Naive B cell (primary cell): ENCODE results near the gene AHDC1. TPM values are rescaled to one million over a fixed set of nuclear protein-coding genes. Genes with fewer than 3 reads are reported as not detected.
A peak's percentile ranks its signal among the peaks of the same experiment; 100 is the strongest.

ENCODE experiments used
- ATAC-seq, 2 donors: fragments of 150-1000 bp; cut with Tn5 transposase; 2 replicates each; pipeline ENCODE4 v1.10.0; 2021; ENCODE audit warnings: low read depth in 2 of 2, mild to moderate bottlenecking in 2 of 2, moderate library complexity in 2 of 2
- DNase-seq: peaks from one replicate; pipeline ENCODE4 v3.0.0; 2022
- H3K27ac Mint-ChIP-seq, 6 donors: one replicate each; pipeline ENCODE4 v1.8.0; 2020 to 2022; ENCODE audit warnings: mild to moderate bottlenecking in 6 of 6, mixed read lengths in 6 of 6, moderate library complexity in 5 of 6, inconsistent platforms in 2 of 6
- H3K27me3 Mint-ChIP-seq, 3 donors: one replicate each; pipeline ENCODE4 v1.8.0; 2021 to 2022; ENCODE audit warnings: mixed read lengths in 3 of 3, mild to moderate bottlenecking in 1 of 3
- H3K36me3 Mint-ChIP-seq, 2 donors: one replicate each; pipeline ENCODE4 v1.8.0; 2020 to 2022; ENCODE audit warnings: mixed read lengths in 2 of 2, inconsistent platforms in 1 of 2, mild to moderate bottlenecking in 1 of 2
- H3K4me1 Mint-ChIP-seq, 3 donors: one replicate each; pipeline ENCODE4 v1.8.0; 2020 to 2022; ENCODE audit warnings: mixed read lengths in 3 of 3, inconsistent platforms in 1 of 3, mild to moderate bottlenecking in 1 of 3, moderate library complexity in 1 of 3
- H3K4me3 Mint-ChIP-seq, 8 donors: one replicate each; pipeline ENCODE4 v1.8.0; 2020 to 2022; ENCODE audit warnings: mild to moderate bottlenecking in 8 of 8, mixed read lengths in 8 of 8, moderate library complexity in 8 of 8, inconsistent platforms in 2 of 8
- H3K9me3 Mint-ChIP-seq, 7 donors: one replicate each; pipeline ENCODE4 v1.8.0; 2020 to 2022; ENCODE audit warnings: mixed read lengths in 7 of 7, mild to moderate bottlenecking in 5 of 7, inconsistent platforms in 2 of 7, moderate library complexity in 1 of 7
- polyA plus RNA-seq, 6 donors: library from polyadenylated mRNA; unstranded; fragments of 300-500 nt; fragmentation: Illumina TruSeq; gene quantifications; one replicate each; pipeline ENCODE4 v1.2.3, GENCODE V29; 2021; ENCODE audit warnings: low read depth in 6 of 6

Gene AHDC1
- polyA plus RNA-seq, 6 donors from 2014 or later: 0.15 to 2.3 (median 0.91) TPM

DNA sequence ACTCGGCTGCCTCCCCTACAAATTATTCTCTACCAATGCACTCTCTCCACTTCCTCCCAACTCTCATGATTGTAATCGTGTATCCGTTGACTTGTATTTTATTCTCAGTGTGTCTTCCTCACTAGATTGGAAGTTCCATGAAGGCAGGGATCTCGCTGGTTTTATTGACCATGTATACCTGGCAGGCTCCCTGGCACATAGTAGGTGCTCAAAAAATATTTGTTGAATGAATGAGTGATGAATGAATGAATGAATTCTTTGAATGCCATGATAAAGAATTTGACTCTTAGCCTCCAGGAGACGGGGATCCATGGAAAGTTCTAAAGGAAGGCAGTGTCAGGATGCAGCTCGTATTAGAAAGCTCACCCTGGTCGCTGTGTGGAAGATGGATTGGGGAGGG is 85.1 kb downstream of the AHDC1 start:
- H3K4me1 Mint-ChIP-seq: peaks cover 27 to 41% (median 32%) of the 10 kb centered on the region in 3 donors
- no peaks in the 10 kb centered on the region for H3K36me3 Mint-ChIP-seq
- H3K27ac Mint-ChIP-seq: peak overlapping the region in 1 of 6 donors; percentile 6
- H3K9me3 Mint-ChIP-seq: no peaks in the 10 kb centered on the region
- ATAC-seq (no peak), DNase-seq (no peak)
- H3K4me3 Mint-ChIP-seq: no peak overlapping the region
- peaks cover 0 to 5% (median 0%) of the 10 kb centered on the region in 3 donors for H3K27me3 Mint-ChIP-seq

- Mint-ChIP-seq H3K4me1 (peaks cover 27 to 34% (median 29%) of the 10 kb centered on the region in 3 donors), H3K9me3 (no peaks in the 10 kb centered on the region), H3K36me3 (no peaks in the 10 kb centered on the region), H3K4me3 (no peak overlapping the region), H3K27ac (peak overlapping the region in 1 of 6 donors; percentile 71), H3K27me3 (peaks cover 0 to 5% (median 0%) of the 10 kb centered on the region in 3 donors)
- DNase-seq: no peak
- ATAC-seq: no peak
These were observed 85.8 kb downstream of the AHDC1 start for GRCh38 chr1:27517907-27518718.

GRCh38 chr1:27517301-27517700 is 86.6 kb downstream of the AHDC1 start:
- no peak overlapping the region for H3K27ac Mint-ChIP-seq

GRCh38 chr1:27515626-27516025 is 88.3 kb downstream of the AHDC1 start:
- ATAC-seq: no peak
- H3K27ac Mint-ChIP-seq: peak overlapping the region in 3 of 6 donors; percentile 34 to 84 (median 59)
- peaks cover 4 to 14% (median 6%) of the 10 kb centered on the region in 3 donors for H3K4me1 Mint-ChIP-seq
- no peak overlapping the region for H3K4me3 Mint-ChIP-seq
- DNase-seq: no peak
- no peaks in the 10 kb centered on the region for H3K27me3 Mint-ChIP-seq
- no peaks in the 10 kb centered on the region for H3K36me3 Mint-ChIP-seq
- no peaks in the 10 kb centered on the region for H3K9me3 Mint-ChIP-seq

More at GRCh38 chr1:27517301-27517700, 86.6 kb downstream of the AHDC1 start:
- H3K4me3 Mint-ChIP-seq: no peak overlapping the region
- peaks cover 19 to 26% (median 22%) of the 10 kb centered on the region in 3 donors for H3K4me1 Mint-ChIP-seq
- peaks cover 0 to 5% (median 0%) of the 10 kb centered on the region in 3 donors for H3K27me3 Mint-ChIP-seq
- no peaks in the 10 kb centered on the region for H3K9me3 Mint-ChIP-seq
- no peak for ATAC-seq
- no peak for DNase-seq
- no peaks in the 10 kb centered on the region for H3K36me3 Mint-ChIP-seq

DNA sequence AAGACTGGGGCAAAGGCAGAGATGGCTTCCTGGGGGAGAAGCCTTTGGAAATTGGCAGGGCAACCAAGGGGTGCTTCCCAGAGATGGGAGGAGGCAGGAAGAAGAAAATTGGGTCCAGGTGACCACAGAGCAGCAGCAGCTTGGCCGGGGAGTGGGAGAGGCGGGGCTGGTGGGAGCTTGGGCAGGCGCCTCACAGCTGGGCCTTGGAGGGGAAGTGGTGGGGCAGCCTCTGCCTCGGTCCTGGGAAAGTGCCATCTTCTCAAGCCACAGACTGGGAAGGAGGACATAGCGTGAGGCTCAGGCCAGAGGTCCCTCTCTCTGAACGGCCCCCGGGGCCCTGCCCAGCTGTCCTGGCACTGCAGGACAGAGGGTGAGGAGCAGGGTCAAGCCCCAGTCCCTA is 90.0 kb downstream of the AHDC1 start:
- DNase-seq (no peak), ATAC-seq (no peak)
- Mint-ChIP-seq H3K36me3 (no peaks in the 10 kb centered on the region), H3K27ac (peak overlapping the region in 1 of 6 donors; percentile 78), H3K9me3 (no peaks in the 10 kb centered on the region), H3K27me3 (no peaks in the 10 kb centered on the region), H3K4me1 (peaks cover 2 to 6% (median 4%) of the 10 kb centered on the region in 3 donors), H3K4me3 (no peak overlapping the region)

GRCh38 chr1:27513528-27513927 is 90.4 kb downstream of the AHDC1 start:
- no peaks in the 10 kb centered on the region for H3K27me3 Mint-ChIP-seq
- ATAC-seq: no peak
- no peak for DNase-seq
- peak overlapping the region in 1 of 8 donors; percentile 66 for H3K4me3 Mint-ChIP-seq
- H3K9me3 Mint-ChIP-seq: no peaks in the 10 kb centered on the region
- peak overlapping the region in 1 of 6 donors; percentile 78 for H3K27ac Mint-ChIP-seq
- peaks cover 2 to 4% (median 3%) of the 10 kb centered on the region in 3 donors for H3K4me1 Mint-ChIP-seq
- no peaks in the 10 kb centered on the region for H3K36me3 Mint-ChIP-seq

- peak overlapping the region in 2 of 6 donors; percentile 42 to 70 for H3K27ac Mint-ChIP-seq
- H3K27me3 Mint-ChIP-seq: no peaks in the 10 kb centered on the region
- no peaks in the 10 kb centered on the region for H3K36me3 Mint-ChIP-seq
- ATAC-seq (no peak), DNase-seq (no peak)
- H3K4me1 Mint-ChIP-seq: peaks cover 2 to 10% (median 5%) of the 10 kb centered on the region in 3 donors
- no peak overlapping the region for H3K4me3 Mint-ChIP-seq
- no peaks in the 10 kb centered on the region for H3K9me3 Mint-ChIP-seq
These were observed 94.5 kb downstream of the AHDC1 start for GRCh38 chr1:27509127-27510080.

DNA sequence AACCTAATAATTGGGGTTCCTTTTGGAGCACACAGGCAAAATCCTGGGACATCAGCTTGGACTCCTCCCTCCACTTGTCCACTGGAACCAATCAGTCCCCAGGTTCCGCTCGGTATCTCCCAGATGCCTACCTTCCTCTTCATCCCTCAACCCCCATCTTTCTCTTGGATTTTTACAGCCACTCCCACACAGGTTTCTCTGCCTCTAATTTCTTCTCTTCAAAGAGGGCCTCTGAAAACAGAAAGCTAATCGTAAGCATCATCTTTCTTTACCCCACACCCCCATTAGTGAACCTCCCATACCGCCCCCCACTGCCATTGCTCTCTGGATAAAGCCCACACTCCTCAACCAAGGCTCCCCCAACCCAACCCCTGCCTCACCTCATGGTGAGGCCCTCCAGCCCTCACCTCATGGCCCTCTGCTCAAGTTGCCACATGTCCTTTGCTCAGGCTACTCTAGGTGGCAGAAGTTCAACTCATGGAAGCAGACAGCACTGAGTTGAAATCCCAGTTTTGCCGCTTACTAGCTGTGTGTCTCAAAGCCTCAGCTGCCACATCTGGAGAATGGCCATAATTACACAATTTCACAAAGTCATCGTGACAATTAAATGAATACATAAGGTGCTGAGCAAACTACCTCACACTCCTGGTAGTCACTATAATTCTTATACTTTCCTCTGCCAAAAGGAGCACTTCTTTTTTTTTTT is 95.8 kb downstream of the AHDC1 start:
- H3K27me3 Mint-ChIP-seq: no peaks in the 10 kb centered on the region
- peak overlapping the region in 1 of 6 donors; percentile 93 for H3K27ac Mint-ChIP-seq
- no peaks in the 10 kb centered on the region for H3K9me3 Mint-ChIP-seq
- no peak for ATAC-seq
- no peak overlapping the region for H3K4me3 Mint-ChIP-seq
- H3K4me1 Mint-ChIP-seq: peaks cover 0 to 5% (median 5%) of the 10 kb centered on the region in 3 donors
- no peaks in the 10 kb centered on the region for H3K36me3 Mint-ChIP-seq
- DNase-seq: no peak

- Mint-ChIP-seq H3K9me3 (no peaks in the 10 kb centered on the region), H3K27ac (peak overlapping the region in 1 of 6 donors; percentile 53), H3K27me3 (no peaks in the 10 kb centered on the region), H3K4me1 (peaks cover 0 to 5% (median 5%) of the 10 kb centered on the region in 3 donors), H3K36me3 (no peaks in the 10 kb centered on the region), H3K4me3 (no peak overlapping the region)
- ATAC-seq: no peak
- no peak for DNase-seq
These were observed 97.2 kb downstream of the AHDC1 start for GRCh38 chr1:27506703-27507102.

DNA sequence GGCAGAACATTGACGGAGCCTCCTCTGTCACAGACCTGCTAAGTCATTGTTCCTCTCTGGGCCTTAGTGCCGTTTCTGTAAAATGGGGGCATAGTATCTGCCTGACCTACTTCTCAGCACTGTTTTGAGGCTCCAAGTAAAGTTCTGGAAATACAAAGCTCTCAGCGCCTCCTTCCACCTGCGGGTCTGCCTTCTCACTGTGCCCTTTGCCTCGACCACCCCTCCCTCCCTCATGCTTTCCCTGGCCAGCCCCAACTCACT is 98.6 kb downstream of the AHDC1 start:
- Mint-ChIP-seq H3K27ac (no peak overlapping the region), H3K4me1 (peaks cover 0 to 5% (median 5%) of the 10 kb centered on the region in 3 donors), H3K9me3 (no peaks in the 10 kb centered on the region), H3K27me3 (no peaks in the 10 kb centered on the region), H3K36me3 (no peaks in the 10 kb centered on the region), H3K4me3 (no peak overlapping the region)
- DNase-seq (no peak), ATAC-seq (no peak)

DNA sequence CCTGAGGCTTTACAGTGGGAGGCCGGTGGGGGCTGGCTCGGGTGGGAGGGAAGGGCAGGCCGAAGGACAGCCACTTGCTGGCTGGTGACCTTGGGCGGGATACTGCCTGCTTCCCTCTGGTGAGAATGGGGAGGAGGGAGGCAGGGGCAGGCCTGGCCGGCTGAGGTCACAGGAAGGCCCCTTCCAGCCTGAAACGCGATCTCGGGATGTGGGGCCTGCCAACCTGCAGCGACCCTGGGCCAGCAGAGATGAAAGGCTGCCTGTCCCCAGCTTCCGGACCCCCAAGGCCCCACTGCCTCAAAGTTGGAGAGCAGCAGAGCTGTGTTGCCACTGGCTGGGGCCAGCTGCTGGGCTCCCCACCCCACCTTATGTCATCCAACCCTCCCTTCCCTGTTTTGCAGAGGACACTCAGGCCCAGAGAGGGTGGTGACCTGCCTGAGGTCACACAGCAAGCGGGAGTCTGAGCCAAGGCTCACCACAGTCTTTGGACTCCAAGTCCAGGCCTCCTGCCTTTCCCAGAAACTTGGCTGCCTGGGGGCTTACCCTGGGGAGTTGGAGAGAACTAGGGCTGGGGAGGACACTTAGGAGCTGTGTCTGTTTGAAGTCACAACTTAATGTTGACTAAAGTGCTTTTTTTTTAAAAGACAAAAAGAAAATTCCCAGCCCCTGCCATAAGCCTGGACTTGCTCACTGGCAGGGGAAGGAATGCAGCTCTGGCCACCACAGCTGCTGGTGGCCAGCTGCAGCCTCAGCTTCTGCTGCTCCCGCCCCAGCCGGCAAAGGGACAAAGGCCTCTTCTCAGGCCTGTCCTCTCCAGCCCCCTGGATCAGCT is 99.1 kb downstream of the AHDC1 start:
- ATAC-seq (no peak), DNase-seq (no peak)
- Mint-ChIP-seq H3K27me3 (no peaks in the 10 kb centered on the region), H3K36me3 (no peaks in the 10 kb centered on the region), H3K4me1 (peaks cover 2 to 5% (median 5%) of the 10 kb centered on the region in 3 donors), H3K4me3 (no peak overlapping the region), H3K9me3 (no peaks in the 10 kb centered on the region), H3K27ac (no peak overlapping the region)

DNA sequence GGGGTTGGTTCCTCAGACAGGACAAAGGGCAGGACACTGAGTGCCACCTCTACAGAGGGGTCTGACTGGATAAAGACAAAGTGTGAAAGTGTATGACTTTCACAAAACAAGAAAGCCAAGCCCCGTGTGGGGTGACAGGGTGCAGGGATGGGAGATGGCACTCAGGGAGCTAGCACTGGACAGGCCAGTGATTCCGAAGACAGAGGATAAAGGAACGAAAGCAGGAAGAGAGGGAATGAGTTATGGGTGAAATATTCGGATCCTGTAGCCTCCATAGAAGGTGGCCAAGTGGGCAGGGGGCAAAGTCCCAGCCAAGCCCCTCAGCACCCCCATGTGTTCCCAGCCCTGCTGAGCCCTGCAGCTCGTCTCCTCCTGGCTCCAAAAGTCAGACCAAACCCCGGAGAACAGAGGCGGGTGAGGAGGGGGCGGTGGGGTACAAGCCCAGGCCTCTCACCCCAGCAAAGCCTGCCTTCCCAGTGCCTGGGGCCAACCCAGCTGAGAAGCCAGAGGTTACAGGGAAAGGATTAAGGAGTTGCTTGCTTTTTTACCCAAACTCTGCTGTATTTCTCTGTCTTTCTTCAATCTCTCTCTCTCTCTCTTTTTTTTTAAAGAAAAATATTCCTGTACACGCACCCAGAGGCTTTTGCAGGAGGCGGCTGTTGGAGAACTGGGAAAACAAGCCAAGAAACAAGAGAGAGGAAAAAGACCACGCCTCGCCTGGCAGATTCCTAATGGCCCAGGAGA is 99.9 kb downstream of the AHDC1 start:
- DNase-seq: no peak
- ATAC-seq: no peak
- no peaks in the 10 kb centered on the region for H3K27me3 Mint-ChIP-seq
- peaks cover 2 to 8% (median 5%) of the 10 kb centered on the region in 3 donors for H3K4me1 Mint-ChIP-seq
- H3K27ac Mint-ChIP-seq: peak overlapping the region in 1 of 6 donors; percentile 85
- no peaks in the 10 kb centered on the region for H3K9me3 Mint-ChIP-seq
- H3K4me3 Mint-ChIP-seq: no peak overlapping the region
- H3K36me3 Mint-ChIP-seq: no peaks in the 10 kb centered on the region
